Lower leg skin (tissue), 3 donors: ENCODE measurements around the gene GIMAP1.

Experiments used
- CTCF ChIP-seq, 3 donors: fragments of 450-650 bp; IDR thresholded peaks; one replicate each; pipeline ENCODE4 v1.5.1; 2016; ENCODE audit warnings: antibody characterized with exemption in 3 of 3, mild to moderate bottlenecking in 3 of 3, moderate library complexity in 2 of 3
- POLR2A ChIP-seq, 2 donors: fragments of 450-650 bp; IDR thresholded peaks; one replicate each; pipeline ENCODE4 v1.6.1; 2016 to 2017; ENCODE audit warnings: antibody characterized with exemption in 2 of 2, mild to moderate bottlenecking in 1 of 2, moderate library complexity in 1 of 2

DNA sequence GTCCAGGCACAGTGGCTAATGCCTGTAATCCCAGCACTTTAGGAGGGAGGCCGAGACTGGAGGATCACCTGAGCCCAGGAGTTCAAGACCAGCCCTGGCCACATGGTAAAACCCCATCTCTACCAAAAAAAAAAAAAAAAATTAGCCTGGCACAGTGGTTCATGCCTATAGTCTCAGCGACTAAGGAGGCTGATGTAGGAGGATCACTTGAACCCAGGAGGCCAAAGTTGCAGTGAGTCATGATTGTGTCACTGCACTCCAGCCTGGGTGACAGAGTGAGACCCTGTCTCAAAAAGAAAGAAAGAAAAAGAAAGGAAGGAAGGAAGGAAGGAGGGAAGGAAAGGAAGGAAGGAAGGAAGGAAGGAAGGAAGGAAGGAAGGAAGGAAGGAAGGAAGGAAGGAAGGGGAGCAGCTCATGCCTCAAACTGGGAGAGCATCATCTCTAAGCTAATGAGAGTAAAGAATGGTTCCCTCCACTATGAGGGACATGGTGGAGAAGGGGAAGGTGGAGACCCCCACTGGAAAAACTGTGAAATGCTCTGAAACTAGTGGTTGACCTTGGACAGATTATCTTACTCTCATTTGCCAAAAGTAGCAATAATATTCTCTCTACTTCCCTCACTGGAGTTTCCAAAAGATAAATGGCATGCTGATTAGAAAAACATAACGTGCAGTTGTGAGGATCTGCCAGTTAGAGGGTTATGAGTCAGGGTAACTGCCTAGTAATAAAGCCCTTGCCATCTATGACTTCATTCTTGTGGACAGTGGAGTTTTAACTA, 37.6 kb downstream of the GIMAP1 start:
- no peak for TF ChIP-seq POLR2A (IDR thresholded peaks at IDR 0.05)
- no peak for TF ChIP-seq CTCF (IDR thresholded peaks at IDR 0.05)
